Sigmoid colon (tissue), 7 donors: Measurements from ENCODE around the gene TMEM95. TPM values are rescaled to one million over a fixed set of nuclear protein-coding genes. Genes with fewer than 3 reads are reported as not detected.

Source experiments
- DNase-seq: peaks from one replicate; pipeline ENCODE4 v3.0.0-alpha.2; 2019
- H3K27ac ChIP-seq, 4 donors: fragments of 200-600 bp; sonication (generic); one replicate each; pipeline ENCODE4 v1.5.1; 2016 to 2019; ENCODE audit warnings: mild to moderate bottlenecking in 1 of 4
- H3K27me3 ChIP-seq, 3 donors: fragments of 200-600 bp; sonication (generic); one replicate each; pipeline ENCODE4 v1.5.1; 2019; ENCODE audit warnings: mild to moderate bottlenecking in 1 of 3
- H3K36me3 ChIP-seq, 4 donors: fragments of 200-600 bp; sonication (generic); one replicate each; pipeline ENCODE4 v1.5.1; 2016 to 2019
- H3K4me1 ChIP-seq, 4 donors: fragments of 200-600 bp; sonication (generic); one replicate each; pipeline ENCODE4 v1.5.1; 2017 to 2019
- H3K4me3 ChIP-seq, 4 donors: fragments of 200-600 bp; sonication (generic); one replicate each; pipeline ENCODE4 v1.5.1; 2017 to 2019; ENCODE audit warnings: mild to moderate bottlenecking in 2 of 4, moderate library complexity in 1 of 4
- H3K9me3 ChIP-seq, 4 donors: fragments of 200-600 bp in 3 of 4; sonication (generic) in 3 of 4; one replicate each; pipeline versions ENCODE4 v1.5.1 to v1.6.1; 2013 to 2019
- EP300 ChIP-seq, 4 donors: sonication (generic); formaldehyde crosslinking; IDR thresholded peaks; one replicate each; pipeline ENCODE4 v1.6.1; 2017; ENCODE audit warnings: antibody characterized with exemption in 4 of 4
- POLR2A ChIP-seq, 2 donors: fragments of 450-650 bp; IDR thresholded peaks; one replicate each; pipeline ENCODE4 v1.6.1; 2016; ENCODE audit warnings: antibody characterized with exemption in 2 of 2, mild to moderate bottlenecking in 2 of 2, moderate library complexity in 2 of 2
- POLR2AphosphoS5 ChIP-seq, 4 donors: sonication (generic); formaldehyde crosslinking; IDR thresholded peaks; one replicate each; pipeline ENCODE4 v1.6.1; 2017; ENCODE audit warnings: antibody characterized with exemption in 4 of 4
- WGBS, 2 donors: extraction: QIAGEN DNeasy Blood & Tissue Kit; methylation state at CpG; one replicate each; pipeline ENCODE4 v1.1.7; 2013; 5-methylcytosine and 5-hydroxymethylcytosine counted together
- intact Hi-C: fragments of 100-400 bp; cut with DNase I; formaldehyde crosslinking; loops from one replicate; pipeline ENCODE4 v1.15.1; 2023
- polyA plus RNA-seq, 3 donors: library from polyadenylated mRNA; stranded (reverse); fragments of 200-250 nt; gene quantifications; one replicate each; pipeline ENCODE4 v1.2.3, GENCODE V29; 2013
- total RNA-seq, 4 donors: library from RNA; depleted of rRNA; stranded (reverse); fragments of >200 nt; gene quantifications; one replicate each; pipeline ENCODE4 v1.1.0, GENCODE V29; 2016
- TF ChIP-seq, protein P1 (sequence below), 4 experiments: fragments of 450-650 bp in 3 of 4; fragments of 200-600 bp in 1 of 4; IDR thresholded peaks; one replicate each; pipeline ENCODE4 v1.5.1; 2016 to 2019; ENCODE audit warnings: antibody characterized with exemption in 4 of 4, mild to moderate bottlenecking in 3 of 4, moderate library complexity in 2 of 4
- donor health status: healthy with polysubstance abuse.
- donor health status: Bipolar disorder and iron deficiency.
- donor health status: healthy.

TMEM95 gene
- not detected for total RNA-seq
- polyA plus RNA-seq, result not detected

GRCh38 chr17:7355053-7355452 is at the start of gene TMEM95:
TMEM95 (plus strand) TSS chr17:7355156; CDS start chr17:7355205, 49 bp downstream.
- peaks cover 0 to 55% (median 41%) of the 10 kb centered on the region in 4 donors for H3K4me1 ChIP-seq
- peak; percentile 78 for DNase-seq
- intact Hi-C loops, result loop anchor here (2.0 kb wide), 1 partner anchor 206 kb away; the partner anchor contains the start of gene SENP3
- no peaks in the 10 kb centered on the region for H3K36me3 ChIP-seq
- TF ChIP-seq POLR2AphosphoS5 (IDR thresholded peaks at IDR 0.05), result peak in 1 of 4 donors; percentile 14
- TF ChIP-seq EP300 (IDR thresholded peaks at IDR 0.05), result no peak
- no peak within 1 kb of the TSS for H3K4me3 ChIP-seq
- H3K27me3 ChIP-seq, result no peaks in the 10 kb centered on the region
- H3K9me3 ChIP-seq, result no peaks in the 10 kb centered on the region
- peak within 1 kb of the TSS; percentile 41 to 99 (median 51) for H3K27ac ChIP-seq
- 64 to 74% methylated on average over 10 of the region's 10 CpGs for WGBS, 2 donors

DNA sequence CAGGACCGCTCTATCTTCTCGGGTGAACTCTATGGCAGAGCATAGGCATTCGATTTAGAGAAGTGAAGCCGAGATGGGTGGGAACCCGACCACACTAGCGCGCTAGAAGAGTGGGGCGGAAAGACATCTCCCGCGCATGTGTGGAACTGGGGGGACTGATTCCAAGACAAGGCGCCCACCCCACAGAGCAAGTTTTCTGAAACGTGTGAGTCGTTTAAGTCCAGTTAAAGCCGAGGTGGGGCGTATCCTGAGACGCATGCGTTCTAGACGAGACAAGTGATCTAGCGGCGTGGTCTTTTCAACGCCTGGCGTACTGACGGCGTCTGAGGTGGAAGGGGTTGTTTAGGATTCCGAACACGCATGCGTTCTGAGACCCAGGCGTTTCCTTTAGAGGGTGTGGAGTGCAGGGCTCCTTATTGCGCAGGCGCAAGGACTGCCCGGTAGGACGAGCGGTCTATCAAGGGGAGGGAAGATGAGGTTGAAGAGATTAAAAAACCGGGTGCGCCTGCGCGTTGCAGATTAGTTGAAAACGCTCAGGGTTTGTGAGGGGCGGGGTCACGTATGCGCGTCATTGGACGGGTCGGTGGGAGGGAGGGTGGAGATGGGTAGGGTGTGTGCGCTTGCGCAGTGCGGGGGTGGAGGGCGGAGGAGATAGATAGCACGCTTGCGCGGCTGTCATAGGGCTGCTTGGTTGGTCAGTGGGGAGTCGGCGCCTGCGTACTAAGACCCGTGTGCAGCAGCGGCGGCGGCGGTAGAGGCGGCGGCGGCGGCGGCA is 47.9 kb upstream of the TMEM95 start, which contains the start of gene EIF5A:
TSS of gene EIF5A (plus strand) at position 718 of the 775 bp plus-strand sequence. CDS start 2,008 bp downstream, outside the sequence.
- H3K27me3 ChIP-seq, result no peaks in the 10 kb centered on the region
- DNase-seq, result peak; percentile 100
- TF ChIP-seq POLR2AphosphoS5 (IDR thresholded peaks at IDR 0.05) (peak; percentile 93 to 96 (median 95)), POLR2A (IDR thresholded peaks at IDR 0.05) (peak; percentile 86 to 94), EP300 (IDR thresholded peaks at IDR 0.05) (peak in 1 of 4 donors; percentile 48)
- TF ChIP-seq, protein P1, sequence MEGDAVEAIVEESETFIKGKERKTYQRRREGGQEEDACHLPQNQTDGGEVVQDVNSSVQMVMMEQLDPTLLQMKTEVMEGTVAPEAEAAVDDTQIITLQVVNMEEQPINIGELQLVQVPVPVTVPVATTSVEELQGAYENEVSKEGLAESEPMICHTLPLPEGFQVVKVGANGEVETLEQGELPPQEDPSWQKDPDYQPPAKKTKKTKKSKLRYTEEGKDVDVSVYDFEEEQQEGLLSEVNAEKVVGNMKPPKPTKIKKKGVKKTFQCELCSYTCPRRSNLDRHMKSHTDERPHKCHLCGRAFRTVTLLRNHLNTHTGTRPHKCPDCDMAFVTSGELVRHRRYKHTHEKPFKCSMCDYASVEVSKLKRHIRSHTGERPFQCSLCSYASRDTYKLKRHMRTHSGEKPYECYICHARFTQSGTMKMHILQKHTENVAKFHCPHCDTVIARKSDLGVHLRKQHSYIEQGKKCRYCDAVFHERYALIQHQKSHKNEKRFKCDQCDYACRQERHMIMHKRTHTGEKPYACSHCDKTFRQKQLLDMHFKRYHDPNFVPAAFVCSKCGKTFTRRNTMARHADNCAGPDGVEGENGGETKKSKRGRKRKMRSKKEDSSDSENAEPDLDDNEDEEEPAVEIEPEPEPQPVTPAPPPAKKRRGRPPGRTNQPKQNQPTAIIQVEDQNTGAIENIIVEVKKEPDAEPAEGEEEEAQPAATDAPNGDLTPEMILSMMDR (IDR thresholded peaks at IDR 0.05), result no peak
- H3K36me3 ChIP-seq, result peaks cover 20 to 28% (median 22%) of the 10 kb centered on the region in 4 donors
- peak within 1 kb of the TSS; percentile 66 to 100 (median 96) for H3K4me3 ChIP-seq
- peaks cover 0 to 33% (median 27%) of the 10 kb centered on the region in 4 donors for H3K4me1 ChIP-seq
- WGBS, 2 donors, result 0% methylated on average over 64 of the region's 64 CpGs
- H3K9me3 ChIP-seq, result no peaks in the 10 kb centered on the region
- intact Hi-C loops, result loop anchor here (1.0 to 5.0 kb wide), 4 partner anchors 22 to 265 kb away; partner anchors contain the start of genes GABARAP, NEURL4, POLR2A and SLC35G6
- peak within 1 kb of the TSS; percentile 99 to 100 (median 100) for H3K27ac ChIP-seq

GRCh38 chr17:7307686-7308624 is 47.0 kb upstream of the TMEM95 start:
- intact Hi-C loops, result loop anchor here (1.0 to 5.0 kb wide), 4 partner anchors 21 to 264 kb away; partner anchors contain the start of genes GABARAP, NEURL4, POLR2A and SLC35G6
- Histone ChIP-seq H3K4me1 (peaks cover 0 to 40% (median 31%) of the 10 kb centered on the region in 4 donors), H3K27ac (peak overlapping the region; percentile 99 to 100 (median 100)), H3K27me3 (no peaks in the 10 kb centered on the region), H3K4me3 (peak overlapping the region; percentile 66 to 100 (median 96)), H3K36me3 (peaks cover 28 to 36% (median 30%) of the 10 kb centered on the region in 4 donors), H3K9me3 (no peaks in the 10 kb centered on the region)
- TF ChIP-seq EP300 (IDR thresholded peaks at IDR 0.05) (no peak), POLR2A (IDR thresholded peaks at IDR 0.05) (no peak), POLR2AphosphoS5 (IDR thresholded peaks at IDR 0.05) (no peak)
- TF ChIP-seq, protein P1 (IDR thresholded peaks at IDR 0.05), result no peak
- WGBS, 2 donors, result 1% methylated on average over 104 of the region's 104 CpGs
- no peak for DNase-seq

DNA sequence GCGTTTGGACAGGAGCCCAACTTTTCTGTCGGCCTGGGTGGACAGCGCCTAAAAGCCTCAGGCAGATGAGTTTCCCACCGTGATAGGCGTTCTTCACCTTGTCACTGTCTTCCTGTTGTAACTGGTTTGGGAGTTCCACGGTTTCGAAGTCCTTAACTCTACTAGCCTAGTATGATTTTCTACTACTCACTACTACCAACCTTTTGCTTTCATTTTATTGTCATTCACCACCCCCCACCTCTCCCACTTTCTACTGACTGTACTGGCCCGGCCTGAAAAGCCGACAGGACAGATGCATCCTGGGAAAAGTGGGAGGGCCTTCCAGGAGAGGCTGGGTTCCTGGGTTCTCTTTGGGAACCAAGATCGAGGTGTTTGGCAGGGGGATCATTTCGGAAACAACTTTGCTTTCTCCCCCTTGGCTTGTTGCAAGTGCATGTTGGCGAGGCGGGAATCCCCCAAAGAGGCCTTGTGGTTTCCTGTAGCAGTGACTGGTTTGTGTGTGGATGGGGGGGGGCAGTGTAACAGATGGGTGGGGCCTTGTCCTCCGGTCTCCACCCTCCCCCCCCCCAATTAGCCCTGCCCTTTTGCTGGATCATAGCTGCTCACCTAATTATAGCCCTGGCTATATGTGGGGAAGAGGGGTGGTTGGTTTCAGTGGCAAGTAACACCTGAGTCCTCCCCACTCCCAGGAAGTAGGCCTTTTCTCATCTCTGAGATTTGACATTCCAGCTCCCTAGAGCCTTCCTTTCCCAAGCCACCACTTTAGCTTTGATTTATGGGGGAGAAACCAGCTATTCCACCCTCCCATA is 46.1 kb upstream of the TMEM95 start:
- DNase-seq, result peak; percentile 89
- Histone ChIP-seq H3K4me1 (peaks cover 0 to 48% (median 40%) of the 10 kb centered on the region in 4 donors), H3K4me3 (peak overlapping the region; percentile 66 to 100 (median 96)), H3K27ac (peak overlapping the region; percentile 99 to 100 (median 100)), H3K36me3 (peaks cover 36 to 45% (median 38%) of the 10 kb centered on the region in 4 donors), H3K27me3 (no peaks in the 10 kb centered on the region), H3K9me3 (no peaks in the 10 kb centered on the region)
- TF ChIP-seq POLR2AphosphoS5 (IDR thresholded peaks at IDR 0.05), result peak; percentile 28 to 69 (median 42)
- TF ChIP-seq, protein P1 (IDR thresholded peaks at IDR 0.05), result no peak
- no peak for TF ChIP-seq EP300 (IDR thresholded peaks at IDR 0.05)
- peak in 1 of 2 donors; percentile 50 for TF ChIP-seq POLR2A (IDR thresholded peaks at IDR 0.05)
- intact Hi-C loops, result loop anchor here (5.0 kb wide), 3 partner anchors 67 to 263 kb away; partner anchors contain the start of genes GABARAP, POLR2A and SLC35G6
- 0 to 1% methylated on average over 14 of the region's 14 CpGs for WGBS, 2 donors
